GM19023 (cell line): ENCODE measurements around the gene SRP54.
"Not testable (repeated sequence)": the region's sequence is repeated elsewhere in the genome, so short reads cannot be mapped to it uniquely, and the experiment has no call there.

Source experiments
- ATAC-seq: cut with Tn5 transposase; IDR thresholded peaks from one replicate; pipeline ENCODE4 v1.9.1; 2021; ENCODE audit warnings: mild to moderate bottlenecking, moderate library complexity; ENCODE audit not compliant: unreplicated experiment

The SRP54 gene

DNA sequence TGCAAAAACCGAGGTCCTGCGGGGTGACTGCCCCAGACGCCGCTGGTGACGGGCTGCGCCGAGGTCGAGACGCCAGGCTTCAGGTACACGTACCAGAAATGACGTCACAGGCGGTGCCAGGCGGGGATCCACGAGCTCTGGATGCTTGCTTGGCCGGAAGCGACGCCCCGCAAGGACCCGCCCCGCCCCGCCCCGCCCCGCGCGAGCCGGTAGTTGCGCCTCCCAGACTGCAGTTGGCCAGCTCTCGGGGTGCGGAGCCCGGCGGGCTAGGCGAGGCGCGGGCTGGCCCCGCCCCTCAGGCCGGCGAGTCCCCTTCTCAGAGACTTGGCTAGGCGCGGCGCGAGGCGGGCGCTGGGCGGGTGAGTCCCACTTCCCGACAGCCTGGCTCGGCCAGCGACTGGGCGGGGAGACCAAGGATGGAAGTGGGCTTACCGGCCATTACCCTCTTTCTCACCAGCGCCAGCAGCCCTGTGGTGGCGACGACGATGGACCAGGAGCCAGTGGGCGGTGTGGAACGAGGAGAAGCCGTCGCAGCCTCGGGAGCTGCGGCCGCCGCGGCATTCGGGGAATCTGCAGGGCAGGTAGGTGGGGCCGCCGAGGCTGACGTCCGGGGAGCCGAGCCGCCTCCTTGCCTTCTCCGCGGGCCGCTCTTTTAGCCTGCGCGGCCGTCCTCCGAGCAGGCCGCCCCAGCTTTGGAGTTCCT lies 63.4 kb downstream of the SRP54 start, which contains the start of gene FAM177A1:
TSS of gene FAM177A1 (plus strand) at position 225 of the 703 bp plus-strand sequence. CDS start at position 417, 192 bp downstream.
- ATAC-seq = peak; percentile 91

GRCh38 chr14:35046751-35047536 lies 64.2 kb downstream of the SRP54 start:
- ATAC-seq = peak; percentile 34

GRCh38 chr14:35047976-35048513 lies 65.3 kb downstream of the SRP54 start:
- ATAC-seq = no peak

DNA sequence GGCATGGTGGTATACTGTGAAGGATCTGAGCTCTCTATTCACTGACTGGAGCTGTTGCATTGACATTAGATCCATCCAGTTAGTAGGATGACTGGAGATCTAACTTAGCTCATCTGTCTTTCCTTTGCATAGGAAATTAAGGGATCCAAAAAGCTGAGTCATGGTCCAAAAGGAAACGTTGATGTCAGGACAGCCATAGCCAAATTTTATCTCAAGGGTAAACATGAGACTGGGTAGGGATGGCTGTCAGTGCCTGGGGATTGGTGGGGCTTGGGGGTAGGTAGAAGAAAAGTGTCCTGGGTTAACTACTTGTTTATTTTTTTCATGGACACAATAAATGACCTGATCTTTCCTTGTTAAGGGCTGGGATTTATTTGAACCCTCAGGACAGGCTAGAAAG lies 67.9 kb downstream of the SRP54 start:
- no peak for ATAC-seq

- no peak for ATAC-seq
These were observed 69.0 kb downstream of the SRP54 start for GRCh38 chr14:35051796-35052195.

- no peak for ATAC-seq
These were observed 69.8 kb downstream of the SRP54 start for GRCh38 chr14:35052637-35053036.

- ATAC-seq = not testable (repeated sequence)
These were observed 78.5 kb downstream of the SRP54 start for GRCh38 chr14:35061113-35061791.

GRCh38 chr14:35065731-35066130 lies 82.9 kb downstream of the SRP54 start:
- ATAC-seq = not testable (repeated sequence)

GRCh38 chr14:35068238-35069012 lies 85.6 kb downstream of the SRP54 start:
- no peak for ATAC-seq

DNA sequence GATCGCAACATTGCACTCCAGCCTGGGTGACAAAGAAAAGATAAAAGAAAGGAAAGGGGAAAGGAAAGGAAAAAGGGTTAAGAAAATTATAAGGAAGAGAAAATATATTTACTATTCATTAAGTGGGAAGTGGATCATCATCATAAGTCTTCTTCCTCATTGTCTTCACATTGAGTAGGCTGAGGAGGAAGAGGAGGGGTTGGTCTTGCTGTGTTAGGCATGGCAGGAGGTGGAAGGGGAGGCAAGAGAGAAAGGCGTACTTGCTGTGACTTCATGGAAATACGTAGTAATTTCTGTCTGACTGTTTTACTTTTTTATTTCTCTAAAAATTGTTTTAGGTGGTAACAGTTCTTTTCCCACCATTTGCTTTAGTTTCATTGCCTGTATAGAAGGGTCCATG lies 89.4 kb downstream of the SRP54 start:
- no peak for ATAC-seq

GRCh38 chr14:35073486-35073885 lies 90.7 kb downstream of the SRP54 start:
- ATAC-seq = no peak

DNA sequence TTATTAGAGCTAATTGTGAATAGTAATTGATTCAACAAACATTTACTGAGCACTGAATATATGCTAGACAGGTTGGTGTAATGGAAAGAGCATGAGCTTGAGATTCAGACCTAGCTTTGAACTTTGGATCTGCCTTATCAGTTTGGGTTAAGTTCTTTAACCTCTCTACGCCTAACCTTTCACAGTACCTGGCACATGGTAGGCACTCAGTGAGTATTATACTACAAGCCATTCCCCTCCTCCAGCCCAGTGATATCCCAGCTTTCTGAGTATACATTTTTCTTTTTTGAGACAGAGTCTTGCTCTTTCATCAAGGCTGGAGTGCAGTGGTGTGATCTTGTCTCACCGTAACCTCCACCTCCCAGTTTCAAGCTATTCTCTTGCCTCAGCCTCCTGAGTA lies 95.3 kb downstream of the SRP54 start:
- ATAC-seq = no peak
